C4-2B (cell line): ENCODE results near the gene CDC14A.

Source experiments
- H3K27ac ChIP-seq: fragments of 450-650 bp; 2 replicates; pipeline ENCODE4 v1.5.1; 2017
- CTCF ChIP-seq: fragments of 450-650 bp; conservative IDR thresholded peaks from 2 replicates; pipeline ENCODE4 v1.5.1; 2017; ENCODE audit warnings: mild to moderate bottlenecking
- ZFX ChIP-seq: fragments of 450-650 bp; IDR thresholded peaks from 2 replicates; pipeline ENCODE4 v1.6.1; 2017

Gene CDC14A

DNA sequence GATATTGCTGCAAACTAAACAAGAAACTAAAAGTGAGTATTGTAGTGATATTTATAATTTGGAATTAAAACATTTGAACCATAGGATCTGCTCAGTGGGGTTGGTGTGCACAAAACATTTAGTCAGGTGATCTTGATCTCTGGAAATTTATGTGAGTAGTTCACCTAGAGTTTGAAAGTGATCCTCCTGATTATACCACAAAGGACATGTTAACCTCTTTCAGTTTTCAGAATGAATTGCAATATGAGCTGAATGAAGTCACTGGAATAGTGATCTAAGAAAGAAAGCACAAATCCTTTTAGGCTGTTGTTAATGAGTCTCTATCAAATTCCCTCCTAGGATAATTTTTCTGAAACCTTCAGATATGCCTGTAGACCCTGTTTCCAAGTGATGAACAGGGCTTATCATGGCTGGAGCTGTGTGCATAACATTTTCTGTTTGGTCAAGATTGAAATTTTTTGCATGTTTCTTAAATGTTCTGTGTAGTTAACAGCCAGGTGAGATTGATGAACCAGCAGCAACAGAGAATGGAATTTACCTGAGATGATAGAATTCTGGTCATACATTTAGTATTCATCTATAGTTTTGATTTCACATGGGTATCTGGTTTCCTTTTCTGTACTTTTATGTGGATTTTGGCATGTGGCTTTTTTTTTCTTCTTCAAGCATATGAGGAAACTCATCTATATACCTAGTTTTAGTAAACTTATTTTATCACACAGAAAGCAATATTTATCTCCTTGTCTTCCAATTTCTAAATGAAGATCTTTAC is 25.5 kb downstream of the CDC14A start:
- TF ChIP-seq ZFX (no peak), CTCF (no peak)
- H3K27ac ChIP-seq, result no peak overlapping the region

DNA sequence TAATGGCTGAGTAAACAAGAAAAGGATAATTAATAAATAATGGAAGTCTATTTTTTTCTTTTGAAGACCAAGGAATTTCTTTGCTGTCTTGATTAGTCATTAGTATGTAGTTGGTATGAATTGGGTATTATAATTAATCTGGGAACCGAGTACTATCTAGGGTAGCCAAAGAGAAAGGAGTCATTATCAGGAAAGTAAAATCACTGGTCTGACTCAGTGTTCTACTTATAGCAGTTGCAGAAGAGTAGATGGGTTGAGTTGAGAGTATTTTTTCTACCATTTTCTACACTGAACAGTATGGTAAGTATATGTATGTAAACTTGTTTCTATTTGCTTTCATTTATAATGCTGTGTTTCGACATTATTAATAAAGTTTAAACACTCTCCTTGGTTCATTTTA is 26.6 kb downstream of the CDC14A start:
- H3K27ac ChIP-seq, result no peak overlapping the region
- TF ChIP-seq ZFX (no peak), CTCF (no peak)

- no peak overlapping the region for H3K27ac ChIP-seq
Observed at GRCh38 chr1:100380635-100381034, 28.3 kb downstream of the CDC14A start.

DNA sequence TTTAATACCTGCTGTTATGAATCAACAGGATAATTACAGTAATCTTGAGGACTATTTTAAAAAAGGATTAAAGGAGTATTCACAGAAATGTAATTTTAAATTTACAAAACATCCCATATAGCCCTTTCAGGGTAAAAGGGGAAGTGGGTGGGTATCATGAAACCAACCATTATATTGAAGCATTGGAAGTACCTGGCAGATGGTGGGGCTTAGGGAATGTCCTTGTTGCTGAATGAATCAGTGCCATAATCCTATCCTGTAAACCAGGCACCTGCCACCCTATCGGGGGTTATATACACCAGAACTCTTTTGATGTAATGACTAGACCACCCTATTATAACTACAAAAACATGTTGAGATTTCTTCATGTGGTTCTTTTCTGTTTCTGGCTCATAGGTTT is 30.4 kb downstream of the CDC14A start:
- TF ChIP-seq CTCF, result no peak
- TF ChIP-seq ZFX, result no peak
- no peak overlapping the region for H3K27ac ChIP-seq

More at GRCh38 chr1:100380635-100381034, 28.3 kb downstream of the CDC14A start:
- TF ChIP-seq ZFX, result no peak
- TF ChIP-seq CTCF, result no peak

- no peak for TF ChIP-seq ZFX
- no peak for TF ChIP-seq CTCF
- no peak overlapping the region for H3K27ac ChIP-seq
Observed at GRCh38 chr1:100383743-100384405, 31.6 kb downstream of the CDC14A start.

GRCh38 chr1:100387209-100387608 is 34.9 kb downstream of the CDC14A start:
- no peak for TF ChIP-seq CTCF
- H3K27ac ChIP-seq, result no peak overlapping the region

DNA sequence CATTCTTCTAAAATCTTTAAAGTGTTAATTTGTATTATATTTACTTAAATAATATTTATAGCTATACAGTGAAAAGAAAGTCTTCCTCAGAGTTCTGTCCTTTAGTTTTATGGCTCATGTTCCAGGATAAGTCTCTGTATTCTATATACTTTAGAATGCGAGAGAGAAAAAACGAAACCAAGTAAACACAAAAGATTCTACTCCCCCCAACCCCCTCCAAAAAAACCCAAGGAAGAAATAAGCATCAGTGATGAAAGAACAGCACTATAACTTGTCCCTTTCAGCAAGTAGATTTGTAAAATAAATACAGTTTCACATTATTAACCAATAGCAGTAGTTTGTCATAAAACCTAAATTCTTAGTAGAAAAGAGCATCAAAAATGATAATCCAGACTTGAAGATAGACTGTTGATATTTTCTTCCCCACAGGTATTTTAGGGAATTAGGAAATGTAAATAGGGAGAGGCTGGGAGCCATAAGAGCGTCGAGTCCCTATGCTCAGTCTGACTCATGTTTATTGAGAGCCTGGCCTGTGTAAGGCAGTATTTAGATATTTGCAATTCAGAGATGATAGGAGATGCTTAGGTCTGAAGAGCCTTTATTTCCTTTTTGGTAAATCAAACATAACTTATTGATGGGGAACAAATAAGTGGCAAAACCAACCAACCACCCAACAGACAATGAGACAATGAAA is 35.5 kb downstream of the CDC14A start:
- TF ChIP-seq ZFX (no peak), CTCF (no peak)
- H3K27ac ChIP-seq, result no peak overlapping the region
